BE2C (cell line): ENCODE measurements around the gene PLEKHA5.
A peak's percentile ranks its signal among the peaks of the same experiment; 100 is the strongest.

Source experiments
- DNase-seq: peaks from one replicate; pipeline ENCODE4 v3.0.0-alpha.2; 2020
- H3K27me3 ChIP-seq: fragments of 250-450 bp; sonication (Bioruptor Pico); 2 replicates; pipeline ENCODE4 v1.5.1; 2020; ENCODE audit warnings: mild to moderate bottlenecking
- H3K36me3 ChIP-seq: fragments of 250-450 bp; sonication (Bioruptor Pico); 2 replicates; pipeline ENCODE4 v1.5.1; 2020; ENCODE audit warnings: mild to moderate bottlenecking
- H3K4me1 ChIP-seq: fragments of 250-450 bp; sonication (Bioruptor Pico); 2 replicates; pipeline ENCODE4 v1.5.1; 2020
- H3K4me3 ChIP-seq: 2 replicates; pipeline ENCODE4 v1.5.1; 2011; ENCODE audit warnings: low read depth, low read length
- H3K9me3 ChIP-seq: fragments of 250-450 bp; sonication (Bioruptor Pico); 2 replicates; pipeline ENCODE4 v1.5.1; 2020
- TF ChIP-seq, protein P1 (sequence below): IDR thresholded peaks from 2 replicates; pipeline ENCODE4 v1.5.1; 2012; ENCODE audit warnings: mild to moderate bottlenecking, low read depth, low read length

The PLEKHA5 gene

GRCh38 chr12:19261773-19262172 lies 132.2 kb downstream of the PLEKHA5 start:
- Histone ChIP-seq H3K9me3 (no peaks in the 10 kb centered on the region), H3K4me1 (no peaks in the 10 kb centered on the region; the same call in 1 of the 2 replicates), H3K27me3 (no peaks in the 10 kb centered on the region), H3K4me3 (no peak overlapping the region), H3K36me3 (no peaks in the 10 kb centered on the region; the same call in 1 of the 2 replicates)
- TF ChIP-seq, protein P1, sequence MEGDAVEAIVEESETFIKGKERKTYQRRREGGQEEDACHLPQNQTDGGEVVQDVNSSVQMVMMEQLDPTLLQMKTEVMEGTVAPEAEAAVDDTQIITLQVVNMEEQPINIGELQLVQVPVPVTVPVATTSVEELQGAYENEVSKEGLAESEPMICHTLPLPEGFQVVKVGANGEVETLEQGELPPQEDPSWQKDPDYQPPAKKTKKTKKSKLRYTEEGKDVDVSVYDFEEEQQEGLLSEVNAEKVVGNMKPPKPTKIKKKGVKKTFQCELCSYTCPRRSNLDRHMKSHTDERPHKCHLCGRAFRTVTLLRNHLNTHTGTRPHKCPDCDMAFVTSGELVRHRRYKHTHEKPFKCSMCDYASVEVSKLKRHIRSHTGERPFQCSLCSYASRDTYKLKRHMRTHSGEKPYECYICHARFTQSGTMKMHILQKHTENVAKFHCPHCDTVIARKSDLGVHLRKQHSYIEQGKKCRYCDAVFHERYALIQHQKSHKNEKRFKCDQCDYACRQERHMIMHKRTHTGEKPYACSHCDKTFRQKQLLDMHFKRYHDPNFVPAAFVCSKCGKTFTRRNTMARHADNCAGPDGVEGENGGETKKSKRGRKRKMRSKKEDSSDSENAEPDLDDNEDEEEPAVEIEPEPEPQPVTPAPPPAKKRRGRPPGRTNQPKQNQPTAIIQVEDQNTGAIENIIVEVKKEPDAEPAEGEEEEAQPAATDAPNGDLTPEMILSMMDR = no peak
- DNase-seq = no peak

GRCh38 chr12:19263672-19264071 lies 134.1 kb downstream of the PLEKHA5 start:
- Histone ChIP-seq H3K27me3 (no peaks in the 10 kb centered on the region), H3K4me3 (no peak overlapping the region), H3K36me3 (no peaks in the 10 kb centered on the region; the same call in 1 of the 2 replicates), H3K9me3 (no peaks in the 10 kb centered on the region), H3K4me1 (no peaks in the 10 kb centered on the region)
- TF ChIP-seq, protein P1 = no peak
- no peak for DNase-seq

- Histone ChIP-seq H3K36me3 (peaks cover 3% of the 10 kb centered on the region), H3K4me3 (no peak overlapping the region), H3K4me1 (peaks cover 17% of the 10 kb centered on the region), H3K9me3 (no peaks in the 10 kb centered on the region), H3K27me3 (no peaks in the 10 kb centered on the region)
- TF ChIP-seq, protein P1 = no peak
- DNase-seq = peak; percentile 90
These were observed 144.2 kb downstream of the PLEKHA5 start for GRCh38 chr12:19273482-19274330.

- Histone ChIP-seq H3K4me1 (peaks cover 17% of the 10 kb centered on the region), H3K36me3 (peaks cover 3% of the 10 kb centered on the region), H3K27me3 (no peaks in the 10 kb centered on the region), H3K4me3 (no peak overlapping the region), H3K9me3 (no peaks in the 10 kb centered on the region)
- no peak for DNase-seq
- TF ChIP-seq, protein P1 = no peak
These were observed 147.2 kb downstream of the PLEKHA5 start for GRCh38 chr12:19276767-19277166.

DNA sequence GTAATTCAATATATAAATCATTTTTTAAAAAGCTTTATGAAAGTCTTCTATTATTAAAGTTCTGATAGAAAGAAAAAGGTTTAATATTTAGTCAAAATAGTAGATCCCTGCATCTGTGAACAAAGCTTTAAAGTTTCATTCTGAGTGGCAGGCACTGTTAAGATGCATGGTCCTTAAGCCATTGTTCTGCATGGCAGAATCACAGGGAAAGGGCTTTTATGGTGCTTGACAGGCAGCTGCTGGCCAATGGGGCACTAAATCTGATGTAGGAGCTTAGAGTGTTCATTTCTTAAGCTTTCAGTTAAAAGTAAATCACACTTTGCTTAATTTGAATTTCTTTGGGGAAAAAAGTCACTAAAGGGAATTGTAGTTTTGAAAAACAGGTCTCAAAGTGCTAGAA lies 148.2 kb downstream of the PLEKHA5 start:
- no peak for DNase-seq
- no peaks in the 10 kb centered on the region for H3K27me3 ChIP-seq
- peaks cover 17% of the 10 kb centered on the region for H3K4me1 ChIP-seq
- no peak overlapping the region for H3K4me3 ChIP-seq
- no peaks in the 10 kb centered on the region for H3K9me3 ChIP-seq
- peaks cover 3% of the 10 kb centered on the region for H3K36me3 ChIP-seq
- TF ChIP-seq, protein P1 = no peak

DNA sequence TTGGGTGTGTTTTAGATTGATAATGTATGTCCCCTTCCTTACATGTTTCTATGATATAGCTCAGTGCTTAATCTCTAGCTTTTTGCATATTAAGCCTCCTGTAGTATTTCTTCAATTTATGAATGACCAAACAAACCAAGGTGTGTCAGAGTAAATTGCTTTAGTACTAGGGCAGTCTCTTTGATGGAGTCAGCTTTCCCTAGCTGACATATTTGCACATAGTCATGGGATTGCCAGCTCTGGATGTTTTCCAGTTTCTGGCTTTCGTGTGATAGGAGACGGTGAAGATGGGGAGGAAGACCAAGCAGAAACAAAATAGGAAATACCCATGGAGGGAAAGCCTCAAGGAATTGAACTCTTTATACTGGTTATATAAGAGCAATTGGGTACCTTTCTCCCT lies 148.9 kb downstream of the PLEKHA5 start:
- DNase-seq = no peak
- Histone ChIP-seq H3K9me3 (no peaks in the 10 kb centered on the region), H3K4me3 (no peak overlapping the region), H3K4me1 (peaks cover 16% of the 10 kb centered on the region), H3K27me3 (no peaks in the 10 kb centered on the region), H3K36me3 (peaks cover 3% of the 10 kb centered on the region)
- TF ChIP-seq, protein P1 = no peak
